ENCODE results near the gene CELSR1. TPM values are rescaled to one million over a fixed set of nuclear protein-coding genes. Genes with fewer than 3 reads are reported as not detected.

The CELSR1 gene
- total and polyA plus RNA-seq, 2 donors from 2014 or later, result 15.7 to 49.9 TPM

DNA sequence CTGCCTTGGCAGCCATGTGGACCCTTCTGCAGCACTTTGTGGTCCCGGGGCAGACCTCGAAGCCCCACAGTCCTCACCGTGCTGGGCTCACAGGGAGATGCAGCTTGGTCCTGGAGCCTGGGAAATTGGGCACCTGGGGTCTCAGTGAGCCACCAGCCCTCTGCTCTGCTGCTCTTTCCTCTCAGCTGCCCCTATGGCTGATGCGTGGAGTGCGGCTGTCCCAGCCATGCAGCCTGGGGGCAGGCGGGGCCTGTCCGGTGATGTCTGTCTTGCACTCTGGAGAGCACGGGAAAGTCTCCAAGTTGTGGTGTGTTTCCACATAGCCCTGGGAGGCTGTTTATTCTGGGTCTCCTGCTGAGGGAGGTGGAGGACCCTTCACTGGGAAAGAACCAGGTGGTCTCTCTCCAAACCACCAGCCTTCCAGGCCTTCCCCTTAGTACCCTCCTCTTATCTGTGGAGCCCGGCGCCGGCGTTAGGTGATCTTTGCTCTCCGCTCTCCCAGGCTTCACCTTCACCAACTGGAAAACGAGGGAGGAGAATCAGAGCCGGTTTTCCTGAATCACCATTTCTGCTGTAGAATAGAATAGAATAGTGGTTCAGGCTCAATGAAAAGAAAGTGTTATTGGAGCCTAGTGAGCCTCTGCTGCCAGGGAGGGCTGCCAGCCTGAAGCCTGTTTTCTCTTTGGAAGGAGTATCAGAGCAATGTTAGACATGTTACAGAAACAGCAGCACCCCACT is 41.6 kb upstream of the CELSR1 start:
- TF ChIP-seq, protein P1, sequence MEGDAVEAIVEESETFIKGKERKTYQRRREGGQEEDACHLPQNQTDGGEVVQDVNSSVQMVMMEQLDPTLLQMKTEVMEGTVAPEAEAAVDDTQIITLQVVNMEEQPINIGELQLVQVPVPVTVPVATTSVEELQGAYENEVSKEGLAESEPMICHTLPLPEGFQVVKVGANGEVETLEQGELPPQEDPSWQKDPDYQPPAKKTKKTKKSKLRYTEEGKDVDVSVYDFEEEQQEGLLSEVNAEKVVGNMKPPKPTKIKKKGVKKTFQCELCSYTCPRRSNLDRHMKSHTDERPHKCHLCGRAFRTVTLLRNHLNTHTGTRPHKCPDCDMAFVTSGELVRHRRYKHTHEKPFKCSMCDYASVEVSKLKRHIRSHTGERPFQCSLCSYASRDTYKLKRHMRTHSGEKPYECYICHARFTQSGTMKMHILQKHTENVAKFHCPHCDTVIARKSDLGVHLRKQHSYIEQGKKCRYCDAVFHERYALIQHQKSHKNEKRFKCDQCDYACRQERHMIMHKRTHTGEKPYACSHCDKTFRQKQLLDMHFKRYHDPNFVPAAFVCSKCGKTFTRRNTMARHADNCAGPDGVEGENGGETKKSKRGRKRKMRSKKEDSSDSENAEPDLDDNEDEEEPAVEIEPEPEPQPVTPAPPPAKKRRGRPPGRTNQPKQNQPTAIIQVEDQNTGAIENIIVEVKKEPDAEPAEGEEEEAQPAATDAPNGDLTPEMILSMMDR (IDR thresholded peaks at IDR 0.05; ENCODE audit: borderline replicate concordance, extremely low read depth, insufficient read depth), result no peak
- H3K27ac ChIP-seq (ENCODE audit: low read depth in 2 of 2, low read length in 2 of 2), result peak overlapping the region; percentile 54 to 72
- H3K27me3 ChIP-seq (ENCODE audit: control insufficient read depth, insufficient read depth, low read length), result no peaks in the 10 kb centered on the region
- DNase-seq (peak in 3 of 5 donors; percentile 47 to 78 (median 65)), FAIRE-seq (no peak)
- peaks cover 0 to 44% (median 24%) of the 10 kb centered on the region in 3 donors for H3K4me1 ChIP-seq (ENCODE audit: control insufficient read depth in 2 of 3, insufficient read depth in 2 of 3, low read depth in 1 of 3, low read length in 3 of 3)
- intact Hi-C loops (cut with DNase I), result no loop called here
- H3K9me3 ChIP-seq (ENCODE audit: control insufficient read depth in 2 of 3, insufficient read depth in 1 of 3, low read length in 3 of 3), result no peaks in the 10 kb centered on the region
- H3K9ac ChIP-seq (ENCODE audit: low read length in 3 of 3), result peak overlapping the region in 1 of 3 donors; percentile 60
- H3K4me3 ChIP-seq (ENCODE audit: low read length in 3 of 3), result peak overlapping the region in 2 of 3 donors; percentile 53 to 55
- H3K36me3 ChIP-seq (ENCODE audit: control insufficient read depth in 2 of 3, insufficient read depth in 3 of 3, low read length in 3 of 3), result no peaks in the 10 kb centered on the region

DNA sequence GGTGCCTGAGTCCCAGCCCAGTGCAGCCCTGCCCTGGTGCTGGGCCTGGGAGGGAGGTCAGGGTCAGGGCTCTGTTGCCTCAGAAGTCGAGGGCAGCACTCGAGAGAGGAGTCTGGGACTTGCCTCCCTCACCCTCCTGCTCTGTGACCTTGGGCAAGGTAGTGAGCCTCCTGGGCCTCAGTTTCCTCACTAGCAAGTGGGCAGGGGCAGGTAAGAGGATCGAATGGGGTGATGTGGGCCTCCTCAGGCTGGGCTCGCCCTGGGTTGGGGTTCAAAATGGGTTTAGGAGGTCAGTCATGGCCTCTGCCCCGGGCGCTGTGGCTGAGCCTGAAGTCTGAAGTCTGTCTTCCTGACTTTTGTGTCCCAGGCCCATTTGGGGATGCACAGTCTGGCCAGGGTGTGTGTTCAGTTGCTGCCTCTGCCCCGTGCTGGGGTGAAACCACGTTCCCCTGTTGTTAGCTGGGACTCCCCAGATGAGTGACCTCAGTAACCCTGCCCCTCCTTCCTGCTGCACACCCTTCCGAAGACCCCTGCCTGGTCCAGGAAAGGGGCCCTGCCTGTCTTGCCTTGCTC is 40.9 kb upstream of the CELSR1 start:
- Histone ChIP-seq H3K27ac (ENCODE audit: low read depth in 2 of 2, low read length in 2 of 2) (peak overlapping the region; percentile 54 to 72), H3K4me3 (ENCODE audit: low read length in 3 of 3) (peak overlapping the region in 2 of 3 donors; percentile 53 to 55), H3K9ac (ENCODE audit: low read length in 3 of 3) (peak overlapping the region in 1 of 3 donors; percentile 60), H3K9me3 (ENCODE audit: control insufficient read depth in 2 of 3, insufficient read depth in 1 of 3, low read length in 3 of 3) (no peaks in the 10 kb centered on the region), H3K4me1 (ENCODE audit: control insufficient read depth in 2 of 3, insufficient read depth in 2 of 3, low read depth in 1 of 3, low read length in 3 of 3) (peaks cover 0 to 44% (median 24%) of the 10 kb centered on the region in 3 donors), H3K36me3 (ENCODE audit: control insufficient read depth in 2 of 3, insufficient read depth in 3 of 3, low read length in 3 of 3) (no peaks in the 10 kb centered on the region), H3K27me3 (ENCODE audit: control insufficient read depth, insufficient read depth, low read length) (no peaks in the 10 kb centered on the region)
- DNase-seq, result peak in 2 of 5 donors; percentile 50 to 59
- TF ChIP-seq, protein P1 (IDR thresholded peaks at IDR 0.05; ENCODE audit: borderline replicate concordance, extremely low read depth, insufficient read depth), result no peak
- FAIRE-seq, result no peak
- intact Hi-C loops (cut with DNase I), result no loop called here

DNA sequence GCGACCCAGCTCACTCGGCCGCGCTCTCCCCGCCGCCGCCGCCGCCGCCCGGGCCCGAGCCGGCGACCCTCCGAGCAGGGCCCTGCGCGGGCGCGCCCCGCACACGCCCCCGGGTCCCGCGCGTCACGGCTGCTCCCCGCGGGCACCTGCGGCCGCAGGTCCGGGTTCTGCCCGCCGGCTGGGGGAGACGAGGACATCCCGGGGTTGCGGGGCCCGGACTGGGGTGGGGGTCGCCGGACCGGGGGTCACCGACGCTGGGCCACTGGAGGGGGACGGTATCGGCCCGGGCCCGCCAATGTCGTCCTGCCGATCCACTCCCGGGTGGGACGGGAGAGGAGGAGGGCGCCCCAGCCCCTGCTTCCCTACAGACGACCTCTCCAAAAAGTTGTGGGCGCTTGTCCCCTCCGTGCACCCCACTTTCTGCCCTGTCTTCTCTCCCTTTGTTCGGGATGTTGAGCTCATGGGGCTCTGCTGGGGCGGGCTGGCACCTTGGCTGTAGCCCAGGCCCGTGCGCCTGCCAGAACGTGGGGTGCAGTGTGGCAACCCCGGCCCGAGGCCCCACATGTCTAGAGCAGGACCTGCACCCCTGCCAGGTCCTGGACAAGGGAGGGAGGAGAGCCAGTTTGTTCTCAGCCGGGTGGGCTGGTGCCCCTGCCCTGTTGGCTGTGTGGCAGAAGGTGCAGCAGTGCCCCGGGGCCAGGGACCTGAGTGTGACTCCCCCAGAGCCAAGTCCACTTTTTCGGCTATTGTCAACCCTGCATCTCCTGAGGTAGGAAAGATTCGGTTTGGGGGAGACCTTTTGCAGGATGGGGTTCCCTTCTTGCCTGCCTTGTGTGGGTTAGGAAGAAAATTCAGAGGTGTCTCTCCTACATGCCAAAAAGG is 40.2 kb upstream of the CELSR1 start:
- TF ChIP-seq, protein P1 (IDR thresholded peaks at IDR 0.05; ENCODE audit: borderline replicate concordance, extremely low read depth, insufficient read depth), result no peak
- Histone ChIP-seq H3K27ac (ENCODE audit: low read depth in 2 of 2, low read length in 2 of 2) (peak overlapping the region; percentile 26 to 72), H3K27me3 (ENCODE audit: control insufficient read depth, insufficient read depth, low read length) (no peaks in the 10 kb centered on the region), H3K4me1 (ENCODE audit: control insufficient read depth in 2 of 3, insufficient read depth in 2 of 3, low read depth in 1 of 3, low read length in 3 of 3) (peaks cover 0 to 43% (median 24%) of the 10 kb centered on the region in 3 donors), H3K9ac (ENCODE audit: low read length in 3 of 3) (peak overlapping the region in 2 of 3 donors; percentile 37 to 60), H3K36me3 (ENCODE audit: control insufficient read depth in 2 of 3, insufficient read depth in 3 of 3, low read length in 3 of 3) (no peaks in the 10 kb centered on the region), H3K4me3 (ENCODE audit: low read length in 3 of 3) (peak overlapping the region; percentile 30 to 55 (median 53)), H3K9me3 (ENCODE audit: control insufficient read depth in 2 of 3, insufficient read depth in 1 of 3, low read length in 3 of 3) (no peaks in the 10 kb centered on the region)
- intact Hi-C loops (cut with DNase I), result no loop called here
- DNase-seq (peak in 2 of 5 donors; percentile 63 to 83), FAIRE-seq (no peak)

Measured in kidney (tissue), 14 donors.